Measurements from ENCODE around the gene DYSF.

GRCh38 chr2:71659868-71660518 is 206.6 kb downstream of the DYSF start:
- TF ChIP-seq TAF1 (IDR thresholded peaks at IDR 0.05; ENCODE audit: borderline replicate concordance, insufficient read depth, low read length) (no peak), POLR2AphosphoS5 (IDR thresholded peaks at IDR 0.05; ENCODE audit: low read depth, low read length) (no peak), SIN3A (IDR thresholded peaks at IDR 0.05; ENCODE audit: borderline replicate concordance, insufficient read depth, low read length) (no peak), REST (IDR thresholded peaks at IDR 0.05; ENCODE audit: insufficient read depth in 1 of 2, low read depth in 2 of 2, low read length in 2 of 2) (no peak), FOXP2 (optimal IDR thresholded peaks at IDR 0.05; ENCODE audit: borderline replicate concordance, extremely low read depth, extremely low read length, insufficient read depth) (no peak)

Measured in PFSK-1 (cell line).